Retinal pigment epithelial cell (primary cell): Measurements from ENCODE around the gene TRDMT1.
A peak's percentile ranks its signal among the peaks of the same experiment; 100 is the strongest.
"Not testable (repeated sequence)": the region's sequence is repeated elsewhere in the genome, so short reads cannot be mapped to it uniquely, and the experiment has no call there.

ENCODE experiments used
- DNase-seq: peaks from one replicate; pipeline ENCODE4 v3.0.0-alpha.2; 2010; ENCODE audit warnings: low read depth
- H3K4me3 ChIP-seq: 2 replicates; pipeline ENCODE4 v1.5.1; 2011; ENCODE audit warnings: mild to moderate bottlenecking, low read length, control low read depth, moderate library complexity
- TF ChIP-seq, protein P1 (sequence below): conservative IDR thresholded peaks from 2 replicates; pipeline ENCODE4 v1.5.1; 2011; ENCODE audit warnings: low read depth, low read length, control low read depth, inconsistent platforms

Gene TRDMT1

GRCh38 chr10:17119845-17120244 is 81.6 kb downstream of the TRDMT1 start:
- no peak overlapping the region for H3K4me3 ChIP-seq
- DNase-seq: no peak
- TF ChIP-seq, protein P1, sequence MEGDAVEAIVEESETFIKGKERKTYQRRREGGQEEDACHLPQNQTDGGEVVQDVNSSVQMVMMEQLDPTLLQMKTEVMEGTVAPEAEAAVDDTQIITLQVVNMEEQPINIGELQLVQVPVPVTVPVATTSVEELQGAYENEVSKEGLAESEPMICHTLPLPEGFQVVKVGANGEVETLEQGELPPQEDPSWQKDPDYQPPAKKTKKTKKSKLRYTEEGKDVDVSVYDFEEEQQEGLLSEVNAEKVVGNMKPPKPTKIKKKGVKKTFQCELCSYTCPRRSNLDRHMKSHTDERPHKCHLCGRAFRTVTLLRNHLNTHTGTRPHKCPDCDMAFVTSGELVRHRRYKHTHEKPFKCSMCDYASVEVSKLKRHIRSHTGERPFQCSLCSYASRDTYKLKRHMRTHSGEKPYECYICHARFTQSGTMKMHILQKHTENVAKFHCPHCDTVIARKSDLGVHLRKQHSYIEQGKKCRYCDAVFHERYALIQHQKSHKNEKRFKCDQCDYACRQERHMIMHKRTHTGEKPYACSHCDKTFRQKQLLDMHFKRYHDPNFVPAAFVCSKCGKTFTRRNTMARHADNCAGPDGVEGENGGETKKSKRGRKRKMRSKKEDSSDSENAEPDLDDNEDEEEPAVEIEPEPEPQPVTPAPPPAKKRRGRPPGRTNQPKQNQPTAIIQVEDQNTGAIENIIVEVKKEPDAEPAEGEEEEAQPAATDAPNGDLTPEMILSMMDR: no peak

GRCh38 chr10:17116193-17116592 is 85.3 kb downstream of the TRDMT1 start:
- TF ChIP-seq, protein P1: no peak
- no peak overlapping the region for H3K4me3 ChIP-seq
- DNase-seq: no peak

DNA sequence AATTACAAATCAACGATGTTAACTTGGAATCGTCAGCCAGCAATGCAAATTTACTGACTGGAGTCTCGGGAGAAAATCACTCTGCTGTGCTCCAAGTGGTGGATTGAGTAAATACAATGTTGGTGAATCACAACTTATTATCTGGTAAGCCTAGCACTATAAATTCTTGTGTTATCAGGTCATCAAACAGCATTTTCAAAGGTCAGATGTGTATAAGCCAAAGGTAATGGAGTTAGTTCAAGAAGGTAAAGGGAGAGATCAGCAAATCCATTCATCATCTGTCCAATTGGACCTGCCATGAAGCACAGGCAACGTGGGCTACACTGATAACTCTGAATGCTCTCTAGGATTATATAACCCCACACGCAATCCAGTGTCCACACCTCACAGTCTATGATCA is 85.8 kb downstream of the TRDMT1 start:
- TF ChIP-seq, protein P1: peak; percentile 34
- H3K4me3 ChIP-seq: no peak overlapping the region
- DNase-seq: no peak

DNA sequence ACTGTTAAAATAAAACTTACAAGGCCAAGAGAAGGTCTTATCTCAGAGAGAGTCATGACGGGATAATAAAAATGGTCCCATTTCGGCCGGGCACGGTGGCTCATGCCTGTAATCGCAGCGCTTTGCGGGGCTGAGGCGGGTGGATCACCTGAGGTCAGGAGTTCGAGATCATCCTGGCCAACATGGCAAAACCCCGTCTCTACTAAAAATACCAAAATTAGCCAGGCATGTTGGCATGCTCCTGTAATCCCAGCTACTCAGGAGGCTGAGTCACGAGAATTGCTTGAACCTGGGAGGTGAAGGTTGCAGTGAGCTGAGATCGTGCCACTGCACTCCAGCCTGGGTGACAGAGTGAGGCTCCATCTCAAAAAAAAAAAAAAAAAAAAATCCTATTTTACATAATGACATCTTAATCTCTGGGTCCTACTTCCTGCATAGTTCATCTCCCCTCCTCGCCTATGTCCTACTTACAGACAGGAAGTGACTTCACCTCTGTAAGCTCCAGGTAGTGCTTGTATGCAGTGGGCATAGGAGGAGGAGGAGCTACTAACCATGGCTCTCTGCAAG is 86.5 kb downstream of the TRDMT1 start:
- H3K4me3 ChIP-seq, DNase-seq: not testable (repeated sequence)

DNA sequence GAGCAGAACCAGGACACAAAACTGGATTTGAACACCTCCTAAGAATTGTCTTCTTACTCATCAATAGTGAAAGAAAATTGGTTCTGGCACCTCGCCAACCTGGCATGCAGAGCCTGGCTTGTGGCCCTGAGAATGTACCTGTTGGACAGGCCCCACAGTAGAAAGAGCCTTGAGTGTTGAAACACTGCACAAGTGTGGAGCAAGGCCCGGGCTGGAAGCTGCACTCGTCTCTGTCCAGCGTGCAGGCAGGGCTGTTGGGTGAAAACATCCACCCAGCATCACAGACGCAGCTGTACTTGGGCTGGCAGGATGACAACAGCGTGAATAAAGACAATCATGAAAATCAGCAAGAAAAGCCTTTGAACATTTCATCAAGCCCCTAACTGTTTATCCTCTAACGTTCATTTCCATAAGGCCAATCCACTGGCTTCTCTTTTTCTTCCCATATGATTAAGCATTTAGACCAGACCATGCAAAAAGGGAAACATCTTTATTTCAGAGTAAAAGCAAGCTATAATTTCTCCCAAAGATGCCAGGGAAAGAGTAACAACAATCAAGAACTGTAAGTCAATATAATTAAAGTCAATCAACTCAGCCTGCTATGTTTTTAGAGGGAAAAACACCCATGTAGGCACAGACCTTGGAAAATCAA is 87.5 kb downstream of the TRDMT1 start:
- H3K4me3 ChIP-seq: no peak overlapping the region
- TF ChIP-seq, protein P1: no peak
- DNase-seq: no peak

DNA sequence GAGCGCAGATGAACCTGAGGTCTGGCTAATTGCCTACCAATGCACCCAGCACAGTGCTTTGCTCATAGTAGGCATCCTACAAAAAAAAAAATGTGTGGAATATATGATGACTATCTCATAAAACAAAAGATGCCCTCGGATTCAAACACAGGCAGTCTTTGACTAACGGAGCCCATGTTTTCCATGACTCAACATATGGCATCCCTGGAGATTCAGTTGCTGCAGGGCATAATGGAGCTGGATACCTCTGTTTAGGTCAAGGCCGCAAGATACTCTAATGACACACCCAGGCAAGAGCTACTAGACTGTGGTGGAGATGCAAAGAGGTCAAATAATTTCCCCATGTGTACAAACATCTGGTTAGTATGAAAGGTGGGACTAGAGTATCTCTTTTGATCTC is 88.1 kb downstream of the TRDMT1 start:
- DNase-seq: no peak
- no peak overlapping the region for H3K4me3 ChIP-seq
- TF ChIP-seq, protein P1: no peak

DNA sequence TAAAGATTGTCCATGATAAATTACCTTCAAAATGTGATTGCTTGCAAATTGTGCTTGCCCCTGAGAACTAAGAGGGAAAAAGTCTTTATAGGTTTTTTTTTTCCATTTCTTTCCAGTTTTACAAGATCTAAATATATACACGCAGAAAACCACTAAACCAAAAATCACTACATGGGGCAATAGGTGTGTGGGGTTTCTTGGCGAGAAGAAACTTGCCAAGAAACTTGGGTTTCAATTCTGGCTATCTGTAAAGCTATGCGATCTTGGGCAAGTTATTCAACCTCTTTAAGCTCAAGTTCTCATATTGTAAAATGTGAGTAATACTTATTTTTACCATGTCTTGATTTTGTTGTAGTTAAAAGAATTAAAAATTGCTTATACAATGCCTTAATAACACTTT is 88.9 kb downstream of the TRDMT1 start:
- no peak overlapping the region for H3K4me3 ChIP-seq
- TF ChIP-seq, protein P1: no peak
- no peak for DNase-seq
